Measurements from ENCODE around the gene EIF4E.
"Not testable (repeated sequence)": the region's sequence is repeated elsewhere in the genome, so short reads cannot be mapped to it uniquely, and the experiment has no call there.

EIF4E gene

DNA sequence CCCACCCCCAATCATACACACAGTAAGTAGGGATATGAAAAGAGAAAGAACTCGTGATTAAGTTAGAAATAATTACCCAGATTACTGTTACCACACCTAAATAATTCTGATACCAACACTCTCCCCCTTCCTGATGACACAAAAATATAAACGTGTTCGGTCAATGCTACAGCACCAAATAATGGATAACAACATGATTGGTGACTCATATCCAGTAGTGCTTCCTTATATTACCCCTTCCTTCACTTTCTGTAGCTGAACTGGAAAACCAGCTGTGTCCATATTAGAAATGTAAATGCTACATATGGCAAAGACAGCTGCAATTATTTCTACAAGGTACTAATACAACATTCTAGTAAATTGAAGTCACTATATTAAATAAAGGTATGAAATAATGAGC lies 20.8 kb downstream of the EIF4E start:
- H3K4me1 ChIP-seq (ENCODE audit: control insufficient read depth, insufficient read depth, low read length, poor library complexity, severe bottlenecking): peaks cover 5% of the 10 kb centered on the region
- no peaks in the 10 kb centered on the region for H3K9me3 ChIP-seq (ENCODE audit: control insufficient read depth, low read length)
- WGBS, 2 experiments (ENCODE audit: insufficient coverage in 2 of 2): 86 to 90% methylated on average over 2 of the region's 3 CpGs
- peaks cover 41% of the 10 kb centered on the region for H3K36me3 ChIP-seq (ENCODE audit: control insufficient read depth, insufficient read depth, low read length)
- H3K4me3 ChIP-seq (ENCODE audit: extremely low read depth, insufficient read depth, low read length, poor library complexity, severe bottlenecking): no peak overlapping the region
- no peak overlapping the region for H3K27ac ChIP-seq (ENCODE audit: low read depth, low read length, severe bottlenecking)

DNA sequence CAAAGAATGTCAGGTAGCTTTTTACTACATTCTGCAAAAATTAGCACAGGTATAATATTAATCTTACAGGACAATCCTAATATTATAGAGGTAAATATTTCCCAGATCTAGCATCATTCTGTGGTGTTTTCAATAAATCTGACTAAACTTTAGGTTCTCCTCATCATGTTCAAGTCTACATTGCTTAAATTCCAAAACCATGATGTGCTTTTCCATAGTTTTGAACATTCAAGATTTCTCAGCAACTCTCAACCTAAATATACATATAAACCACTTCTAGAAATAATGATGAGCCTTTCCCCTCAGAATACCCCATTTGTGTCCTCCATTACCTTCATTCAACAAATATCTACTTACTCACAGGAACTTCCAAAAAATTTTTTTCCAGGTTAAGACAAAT lies 23.1 kb downstream of the EIF4E start:
- no peak overlapping the region for H3K4me3 ChIP-seq (ENCODE audit: extremely low read depth, insufficient read depth, low read length, poor library complexity, severe bottlenecking)
- peaks cover 50% of the 10 kb centered on the region for H3K36me3 ChIP-seq (ENCODE audit: control insufficient read depth, insufficient read depth, low read length)
- H3K27ac ChIP-seq (ENCODE audit: low read depth, low read length, severe bottlenecking): no peak overlapping the region
- no peaks in the 10 kb centered on the region for H3K9me3 ChIP-seq (ENCODE audit: control insufficient read depth, low read length)
- H3K4me1 ChIP-seq (ENCODE audit: control insufficient read depth, insufficient read depth, low read length, poor library complexity, severe bottlenecking): peaks cover 5% of the 10 kb centered on the region

DNA sequence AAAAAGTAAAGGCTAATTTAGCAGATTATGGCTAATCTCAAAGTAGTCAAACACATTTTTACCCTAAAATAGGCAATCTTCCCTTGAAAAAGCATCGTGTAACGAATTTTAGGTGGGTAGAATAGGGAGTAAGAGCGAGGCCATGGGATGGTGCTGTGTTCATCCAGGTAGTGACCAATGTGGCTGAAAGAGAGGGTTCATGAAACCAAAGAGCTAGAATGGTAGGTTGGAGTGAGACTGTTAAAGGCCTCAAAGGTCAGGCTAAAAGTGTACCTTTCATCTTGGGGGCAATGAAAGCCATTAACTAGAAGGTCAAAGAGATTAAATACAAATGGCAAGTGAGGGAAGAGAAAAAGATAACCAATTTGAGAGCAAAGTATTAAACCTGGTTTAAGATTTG lies 23.6 kb downstream of the EIF4E start:
- Histone ChIP-seq H3K9me3 (ENCODE audit: control insufficient read depth, low read length) (no peaks in the 10 kb centered on the region), H3K27ac (ENCODE audit: low read depth, low read length, severe bottlenecking) (no peak overlapping the region), H3K4me1 (ENCODE audit: control insufficient read depth, insufficient read depth, low read length, poor library complexity, severe bottlenecking) (peaks cover 5% of the 10 kb centered on the region), H3K36me3 (ENCODE audit: control insufficient read depth, insufficient read depth, low read length) (peaks cover 53% of the 10 kb centered on the region), H3K4me3 (ENCODE audit: extremely low read depth, insufficient read depth, low read length, poor library complexity, severe bottlenecking) (no peak overlapping the region)
- 97 to 100% methylated on average over 1 to 3 of the region's 3 CpGs for WGBS, 2 experiments (ENCODE audit: insufficient coverage in 2 of 2)

DNA sequence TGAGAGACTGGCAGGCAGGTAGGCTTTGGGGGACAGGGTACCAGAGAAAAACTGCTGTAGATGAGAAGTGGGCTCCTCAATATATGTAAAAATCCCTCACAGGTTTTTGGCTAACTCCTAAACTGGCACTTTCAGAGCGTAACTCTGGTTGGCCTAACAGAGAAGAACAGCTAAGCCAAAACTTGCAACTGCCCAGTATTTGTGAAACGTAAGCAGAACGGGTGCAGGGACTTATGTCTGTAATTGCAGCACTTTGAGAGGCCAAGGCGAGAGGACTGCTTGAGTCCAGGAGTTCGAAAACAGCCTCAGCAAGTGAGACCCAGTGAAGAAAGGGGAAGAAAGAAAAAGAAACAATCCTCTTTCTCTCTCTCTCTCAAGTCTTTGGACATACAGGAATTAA lies 25.0 kb downstream of the EIF4E start:
- H3K4me1 ChIP-seq (ENCODE audit: control insufficient read depth, insufficient read depth, low read length, poor library complexity, severe bottlenecking): peaks cover 4% of the 10 kb centered on the region
- no peak overlapping the region for H3K4me3 ChIP-seq (ENCODE audit: extremely low read depth, insufficient read depth, low read length, poor library complexity, severe bottlenecking)
- H3K27ac ChIP-seq (ENCODE audit: low read depth, low read length, severe bottlenecking): no peak overlapping the region
- H3K9me3 ChIP-seq (ENCODE audit: control insufficient read depth, low read length): no peaks in the 10 kb centered on the region
- WGBS, 2 experiments (ENCODE audit: insufficient coverage in 2 of 2): 92 to 95% methylated on average over 4 to 5 of the region's 5 CpGs
- H3K36me3 ChIP-seq (ENCODE audit: control insufficient read depth, insufficient read depth, low read length): peaks cover 45% of the 10 kb centered on the region

DNA sequence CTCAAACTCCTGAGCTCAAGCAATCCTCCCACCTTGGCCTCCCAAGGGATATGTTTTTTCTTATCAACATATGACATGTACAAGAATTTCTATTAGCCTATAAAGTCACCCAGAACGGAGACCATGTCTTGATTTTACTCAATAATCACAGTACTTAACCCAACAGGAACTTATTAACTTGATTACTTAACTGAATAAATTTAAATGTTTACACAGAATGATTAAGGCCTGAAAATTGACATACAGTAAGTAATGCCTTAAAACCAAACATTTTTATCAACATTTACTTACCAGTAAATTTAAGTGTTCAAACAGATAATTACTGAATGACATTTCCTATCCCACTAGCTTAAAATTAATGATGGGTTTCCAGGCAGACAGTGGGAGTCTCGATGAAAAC lies 25.4 kb downstream of the EIF4E start:
- H3K27ac ChIP-seq (ENCODE audit: low read depth, low read length, severe bottlenecking): no peak overlapping the region
- H3K4me1 ChIP-seq (ENCODE audit: control insufficient read depth, insufficient read depth, low read length, poor library complexity, severe bottlenecking): peaks cover under 1% of the 10 kb centered on the region
- peaks cover 41% of the 10 kb centered on the region for H3K36me3 ChIP-seq (ENCODE audit: control insufficient read depth, insufficient read depth, low read length)
- no peak overlapping the region for H3K4me3 ChIP-seq (ENCODE audit: extremely low read depth, insufficient read depth, low read length, poor library complexity, severe bottlenecking)
- no peaks in the 10 kb centered on the region for H3K9me3 ChIP-seq (ENCODE audit: control insufficient read depth, low read length)
- WGBS, 2 experiments (ENCODE audit: insufficient coverage in 2 of 2): no CpG with 5 or more reads among the region's 2 CpGs

DNA sequence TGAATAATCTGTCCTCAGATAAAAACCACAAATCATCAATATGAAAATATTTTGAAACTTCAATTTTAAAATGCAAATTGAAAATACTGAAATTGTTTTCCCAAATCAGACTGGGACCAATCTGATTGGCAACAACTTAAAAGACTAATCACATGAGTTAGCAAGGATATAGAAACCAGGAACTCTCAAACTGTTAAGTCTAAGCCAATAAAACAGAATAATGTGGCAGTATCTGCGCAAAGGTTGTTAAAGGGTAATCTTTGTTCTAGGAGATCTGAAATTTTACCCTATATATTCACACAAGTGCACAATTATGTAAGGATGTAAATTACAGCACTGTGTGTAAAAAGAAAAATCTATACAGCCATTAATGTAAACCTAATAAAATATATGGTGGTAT lies 29.7 kb downstream of the EIF4E start:
- H3K9me3 ChIP-seq (ENCODE audit: control insufficient read depth, low read length): no peaks in the 10 kb centered on the region
- no peaks in the 10 kb centered on the region for H3K4me1 ChIP-seq (ENCODE audit: control insufficient read depth, insufficient read depth, low read length, poor library complexity, severe bottlenecking)
- H3K4me3 ChIP-seq (ENCODE audit: extremely low read depth, insufficient read depth, low read length, poor library complexity, severe bottlenecking): no peak overlapping the region
- no peak overlapping the region for H3K27ac ChIP-seq (ENCODE audit: low read depth, low read length, severe bottlenecking)
- no CpG with 5 or more reads among the region's 1 CpG for WGBS, 2 experiments (ENCODE audit: insufficient coverage in 2 of 2)
- peaks cover 65% of the 10 kb centered on the region for H3K36me3 ChIP-seq (ENCODE audit: control insufficient read depth, insufficient read depth, low read length)

DNA sequence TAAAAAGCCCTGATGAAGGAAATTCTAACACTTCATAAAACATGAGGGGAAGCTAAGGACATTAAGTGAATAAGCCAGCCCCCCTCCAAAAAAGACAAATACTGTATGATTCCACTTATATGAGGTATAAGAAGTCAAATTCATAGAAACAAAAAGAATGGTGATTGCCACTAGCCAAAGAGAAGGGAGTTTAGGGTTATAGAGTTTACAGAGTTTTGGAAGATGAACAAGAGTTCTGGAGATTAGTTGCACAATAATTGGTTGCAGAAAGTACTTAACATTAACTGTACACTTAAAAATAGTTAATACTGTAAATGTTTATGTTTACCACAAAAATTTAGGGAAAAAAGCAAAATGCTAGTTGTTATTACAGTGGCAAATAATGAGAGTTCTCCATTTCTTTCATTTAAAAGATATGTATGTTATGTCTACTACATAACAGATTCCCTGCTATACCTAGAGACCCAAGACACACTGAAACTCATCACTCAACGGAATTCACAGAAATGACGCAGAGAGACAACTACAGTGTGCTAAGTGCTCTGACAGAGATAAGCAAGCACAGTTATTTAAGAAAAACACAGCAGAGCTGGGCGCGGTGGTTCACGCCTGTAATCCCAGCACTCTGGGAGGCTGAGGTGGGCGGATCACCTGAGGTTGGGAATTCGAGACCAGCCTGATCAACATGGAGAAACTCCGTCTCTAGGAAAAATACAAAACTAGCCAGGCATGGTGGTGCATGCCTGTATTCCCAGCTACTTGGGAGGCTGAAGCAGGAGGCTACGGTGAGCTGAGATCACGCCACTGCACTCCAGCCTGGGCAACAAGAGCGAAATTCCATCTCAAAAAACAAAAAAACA lies 37.2 kb downstream of the EIF4E start:
- H3K4me3 ChIP-seq (ENCODE audit: extremely low read depth, insufficient read depth, low read length, poor library complexity, severe bottlenecking): no peak overlapping the region
- H3K27ac ChIP-seq (ENCODE audit: low read depth, low read length, severe bottlenecking): no peak overlapping the region
- H3K36me3 ChIP-seq (ENCODE audit: control insufficient read depth, insufficient read depth, low read length): peaks cover 87% of the 10 kb centered on the region
- WGBS, 2 experiments (ENCODE audit: insufficient coverage in 2 of 2): 89 to 94% methylated on average over 5 to 11 of the region's 11 CpGs
- H3K4me1 ChIP-seq (ENCODE audit: control insufficient read depth, insufficient read depth, low read length, poor library complexity, severe bottlenecking): no peaks in the 10 kb centered on the region
- H3K9me3 ChIP-seq (ENCODE audit: control insufficient read depth, low read length): no peaks in the 10 kb centered on the region

DNA sequence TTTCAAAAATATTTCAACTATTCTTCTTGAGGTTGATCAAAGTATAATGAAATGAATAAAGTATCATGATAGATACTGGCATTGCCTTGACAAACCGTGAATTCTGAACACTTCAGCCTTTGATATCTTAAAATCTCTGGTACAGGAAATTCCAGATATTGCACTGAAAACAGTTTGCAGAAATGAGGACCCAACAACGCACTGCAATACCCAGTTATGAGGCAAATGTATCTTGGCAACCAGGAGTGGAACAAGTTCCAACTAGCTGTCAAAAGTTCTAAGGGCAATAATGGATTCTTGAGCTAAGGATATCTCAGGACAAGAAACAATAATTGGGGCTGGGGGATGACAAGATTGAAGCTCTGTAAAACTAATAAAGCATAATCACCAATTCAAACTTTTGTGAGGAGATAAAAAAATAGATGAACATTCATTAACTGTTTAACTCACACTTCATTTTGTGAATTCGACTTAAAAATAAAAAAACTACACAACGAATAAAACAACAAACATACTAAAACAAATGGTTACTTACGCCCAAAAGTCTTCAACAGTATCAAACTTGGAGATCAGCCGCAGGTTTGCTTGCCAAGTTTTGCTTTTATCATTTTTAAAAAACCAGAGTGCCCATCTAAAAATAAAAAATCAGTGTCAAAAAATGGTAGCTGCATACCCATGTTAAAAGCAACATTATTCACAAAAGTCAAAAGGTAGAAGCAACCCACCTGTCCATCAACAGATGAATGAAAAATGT lies 38.1 kb downstream of the EIF4E start:
- H3K9me3 ChIP-seq (ENCODE audit: control insufficient read depth, low read length): no peaks in the 10 kb centered on the region
- no peak overlapping the region for H3K4me3 ChIP-seq (ENCODE audit: extremely low read depth, insufficient read depth, low read length, poor library complexity, severe bottlenecking)
- no peaks in the 10 kb centered on the region for H3K4me1 ChIP-seq (ENCODE audit: control insufficient read depth, insufficient read depth, low read length, poor library complexity, severe bottlenecking)
- peaks cover 88% of the 10 kb centered on the region for H3K36me3 ChIP-seq (ENCODE audit: control insufficient read depth, insufficient read depth, low read length)
- no peak overlapping the region for H3K27ac ChIP-seq (ENCODE audit: low read depth, low read length, severe bottlenecking)
- 96 to 100% methylated on average over 4 to 5 of the region's 6 CpGs for WGBS, 2 experiments (ENCODE audit: insufficient coverage in 2 of 2)

DNA sequence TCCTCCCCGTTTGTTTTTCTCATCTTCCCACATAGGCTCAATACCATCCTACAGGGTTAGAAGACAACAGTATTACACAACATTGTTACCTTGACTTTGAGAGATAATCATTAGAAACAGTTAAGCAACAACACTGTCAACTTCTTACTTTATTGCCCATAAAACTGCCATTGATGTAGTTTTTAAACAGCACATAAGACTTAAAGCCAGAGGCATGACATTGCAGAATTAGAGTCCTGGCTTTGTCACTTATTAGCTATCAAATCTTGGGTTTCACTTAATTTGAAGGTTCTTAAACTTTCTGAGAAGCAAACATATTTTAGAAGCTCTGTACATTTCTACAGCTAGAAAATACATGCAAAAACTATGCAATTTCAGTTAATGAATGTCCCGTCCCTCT lies 41.8 kb downstream of the EIF4E start:
- Histone ChIP-seq H3K4me3 (ENCODE audit: extremely low read depth, insufficient read depth, low read length, poor library complexity, severe bottlenecking) (no peak overlapping the region), H3K27ac (ENCODE audit: low read depth, low read length, severe bottlenecking) (no peak overlapping the region), H3K9me3 (ENCODE audit: control insufficient read depth, low read length) (no peaks in the 10 kb centered on the region), H3K36me3 (ENCODE audit: control insufficient read depth, insufficient read depth, low read length) (peaks cover 79% of the 10 kb centered on the region), H3K4me1 (ENCODE audit: control insufficient read depth, insufficient read depth, low read length, poor library complexity, severe bottlenecking) (no peaks in the 10 kb centered on the region)
- 71% methylated on average over 1 of the region's 2 CpGs; no CpG with 5 or more reads in 1 of the 2 experiments for WGBS, 2 experiments (ENCODE audit: insufficient coverage in 2 of 2)

DNA sequence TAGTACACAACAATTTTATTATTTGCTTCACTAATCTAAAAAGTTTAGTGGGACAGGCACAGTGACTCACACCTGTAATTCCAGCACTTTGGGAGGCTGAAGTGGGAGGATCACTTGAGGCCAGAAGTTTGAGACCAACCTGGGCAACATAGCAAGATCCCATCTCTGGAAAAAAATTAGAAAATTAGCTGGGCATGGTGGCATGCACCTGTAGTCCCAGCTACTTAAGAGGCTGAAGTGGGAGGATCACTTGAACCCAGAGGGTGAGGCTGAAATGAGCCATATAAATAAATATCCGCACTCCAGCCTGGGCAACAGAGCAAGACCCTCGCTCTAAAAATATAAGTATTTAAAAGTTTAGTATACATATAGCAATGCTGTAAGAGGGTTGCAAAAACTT lies 42.6 kb downstream of the EIF4E start:
- not testable (repeated sequence) for H3K4me3 ChIP-seq (ENCODE audit: extremely low read depth, insufficient read depth, low read length, poor library complexity, severe bottlenecking); H3K27ac ChIP-seq (ENCODE audit: low read depth, low read length, severe bottlenecking); H3K4me1 ChIP-seq (ENCODE audit: control insufficient read depth, insufficient read depth, low read length, poor library complexity, severe bottlenecking); H3K9me3 ChIP-seq (ENCODE audit: control insufficient read depth, low read length)
- peaks cover 72% of the 10 kb centered on the region for H3K36me3 ChIP-seq (ENCODE audit: control insufficient read depth, insufficient read depth, low read length)
- no CpG with 5 or more reads among the region's 2 CpGs for WGBS, 2 experiments (ENCODE audit: insufficient coverage in 2 of 2)

DNA sequence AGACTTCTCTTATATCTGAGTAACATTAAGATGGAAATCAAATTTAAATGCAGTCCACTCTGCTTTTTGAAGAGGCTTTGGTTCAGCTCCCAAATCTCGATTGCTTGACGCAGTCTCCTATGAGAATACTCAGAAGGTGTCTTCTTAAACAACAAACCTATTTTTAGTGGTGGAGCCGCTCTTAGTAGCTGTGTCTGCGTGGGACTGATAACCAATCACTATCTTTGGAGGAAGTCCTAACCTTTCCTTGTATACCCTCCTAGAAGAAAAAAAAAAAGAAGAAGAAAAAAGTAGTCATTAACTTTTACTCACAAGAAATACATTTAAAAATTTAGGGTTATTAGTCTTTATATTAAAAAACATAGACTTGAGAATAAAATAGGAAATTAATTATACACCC lies 48.0 kb downstream of the EIF4E start:
- peaks cover 51% of the 10 kb centered on the region for H3K36me3 ChIP-seq (ENCODE audit: control insufficient read depth, insufficient read depth, low read length)
- not testable (repeated sequence) for H3K27ac ChIP-seq (ENCODE audit: low read depth, low read length, severe bottlenecking)
- WGBS, 2 experiments (ENCODE audit: insufficient coverage in 2 of 2): no CpG with 5 or more reads among the region's 4 CpGs

More for the DNA sequence above, 48.0 kb downstream of the EIF4E start:
- H3K9me3 ChIP-seq (ENCODE audit: control insufficient read depth, low read length); H3K4me1 ChIP-seq (ENCODE audit: control insufficient read depth, insufficient read depth, low read length, poor library complexity, severe bottlenecking); H3K4me3 ChIP-seq (ENCODE audit: extremely low read depth, insufficient read depth, low read length, poor library complexity, severe bottlenecking): not testable (repeated sequence)

Measured in mesodermal cell (in vitro differentiated cells).